HG02798 (cell line): ENCODE measurements around the gene ABR.
"Not testable (repeated sequence)": the region's sequence is repeated elsewhere in the genome, so short reads cannot be mapped to it uniquely, and the experiment has no call there.

Experiments
- ATAC-seq: cut with Tn5 transposase; IDR thresholded peaks from one replicate; pipeline ENCODE4 v1.9.1; 2021; ENCODE audit warnings: mild to moderate bottlenecking; ENCODE audit not compliant: unreplicated experiment, poor library complexity

Gene ABR

GRCh38 chr17:1107083-1107776 lies 72.6 kb downstream of the ABR start:
- ATAC-seq = no peak

- no peak for ATAC-seq
These were observed 75.6 kb downstream of the ABR start for GRCh38 chr17:1104222-1104621.

GRCh38 chr17:1100382-1100781 lies 79.4 kb downstream of the ABR start:
- ATAC-seq = no peak

- no peak for ATAC-seq
These were observed 80.5 kb downstream of the ABR start for GRCh38 chr17:1099242-1099641.

DNA sequence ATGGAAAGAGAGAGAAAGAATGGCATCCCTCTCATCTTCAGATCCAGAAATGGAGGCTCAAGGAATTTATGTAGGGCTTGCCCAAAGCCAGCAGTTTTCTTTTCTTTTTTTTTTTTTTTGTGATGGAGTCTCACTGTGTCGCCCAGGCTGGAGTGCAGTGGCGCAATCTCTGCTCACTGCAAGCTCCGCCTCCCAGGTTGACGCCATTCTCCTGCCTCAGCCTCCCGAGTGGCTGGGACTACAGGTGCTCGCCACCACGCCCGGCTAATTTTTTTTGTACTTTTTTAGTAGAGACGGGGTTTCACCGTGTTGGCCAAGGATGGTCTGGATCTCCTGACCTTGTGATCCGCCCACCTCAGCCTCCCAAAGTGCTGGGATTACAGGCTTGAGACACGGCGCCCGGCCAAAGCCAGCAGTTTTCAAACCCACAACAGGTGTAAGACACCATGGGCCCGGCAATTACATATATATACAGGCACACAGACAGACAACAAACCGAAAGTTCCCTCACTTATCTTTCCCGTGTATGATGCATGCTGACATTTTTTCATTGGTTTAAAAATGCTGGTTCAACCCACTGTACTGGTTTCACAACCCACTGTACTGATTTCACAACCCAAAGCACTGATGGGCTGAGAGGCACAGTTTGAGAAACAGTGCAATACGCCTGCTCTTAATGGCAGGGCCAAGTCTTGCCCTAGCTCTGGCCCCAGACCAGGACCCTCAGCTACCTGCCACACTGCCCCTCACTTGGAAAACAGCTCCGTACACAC lies 81.6 kb downstream of the ABR start:
- ATAC-seq = not testable (repeated sequence)

- no peak for ATAC-seq
These were observed 83.6 kb downstream of the ABR start for GRCh38 chr17:1096215-1096614.

DNA sequence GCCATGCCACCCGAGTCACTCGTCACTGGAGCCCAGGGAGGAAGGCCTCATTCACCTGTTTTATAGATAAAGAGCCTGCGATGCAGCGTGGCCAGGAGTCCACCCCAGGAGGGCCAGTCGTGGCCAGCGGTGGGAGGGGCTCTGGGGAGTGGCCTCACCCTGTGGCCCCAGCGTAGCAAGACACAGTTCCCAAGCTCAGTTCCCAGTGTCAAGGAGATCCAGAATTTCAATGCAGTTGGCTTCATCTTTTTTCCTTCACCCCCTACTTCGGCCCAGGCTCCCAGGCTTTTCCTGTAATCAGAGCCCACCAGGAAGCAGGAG lies 84.0 kb downstream of the ABR start:
- ATAC-seq = no peak

DNA sequence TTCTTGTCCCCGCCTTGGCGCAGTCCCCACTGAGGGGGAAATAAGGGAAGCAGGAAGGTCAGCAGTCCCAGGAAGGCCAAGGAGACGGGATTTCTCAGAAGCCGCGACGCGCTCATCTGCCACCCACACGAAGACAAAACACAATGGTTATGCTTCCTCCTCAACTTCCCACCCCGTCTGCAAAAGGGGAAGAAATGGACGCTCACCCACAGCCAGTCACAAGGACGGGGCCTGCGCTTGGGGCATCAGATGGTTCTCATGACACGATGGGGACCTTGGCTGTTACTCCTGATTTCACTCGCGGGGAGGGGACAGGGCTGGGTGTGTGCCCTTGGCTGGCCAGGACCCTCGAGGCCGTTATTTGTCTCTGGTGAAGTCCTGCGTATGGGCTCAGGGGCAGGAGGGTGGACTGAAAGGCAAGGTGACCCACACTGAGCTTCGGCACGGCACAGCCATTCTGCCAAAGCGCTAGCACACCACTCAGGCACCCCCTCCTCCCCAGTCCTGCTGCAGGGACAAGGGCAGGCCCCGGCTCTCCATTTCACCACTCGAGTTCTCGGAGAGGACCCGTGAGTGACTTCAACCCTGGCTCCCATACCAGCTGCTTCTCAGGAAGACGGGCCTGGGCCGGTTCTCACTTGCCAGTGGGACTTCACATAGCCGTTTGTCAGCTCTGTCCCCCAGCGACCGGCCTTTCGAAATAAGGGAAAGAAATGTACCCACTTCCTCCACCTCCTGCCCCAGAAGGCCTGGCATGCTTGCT lies 84.5 kb downstream of the ABR start:
- ATAC-seq = no peak

- no peak for ATAC-seq
These were observed 85.2 kb downstream of the ABR start for GRCh38 chr17:1094591-1094990.

DNA sequence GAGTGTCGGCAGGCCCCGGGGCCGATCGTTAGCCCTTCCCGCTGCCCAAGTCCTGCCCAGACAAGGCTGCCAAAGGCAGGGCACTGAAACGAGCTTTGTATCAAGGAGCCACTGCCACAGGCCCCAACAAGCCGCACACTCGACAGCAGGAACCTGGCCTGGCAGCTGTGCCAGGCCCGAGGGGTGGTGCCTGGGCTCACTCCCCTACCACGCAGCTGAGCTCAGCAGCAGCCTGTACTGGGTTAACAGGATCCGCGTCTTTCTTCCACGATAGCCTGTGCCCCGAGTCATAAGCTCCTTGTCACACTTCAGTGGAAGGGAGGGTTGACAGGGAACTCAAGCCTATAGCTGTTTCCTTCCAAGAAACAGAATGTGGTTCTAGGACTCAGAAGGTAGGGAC lies 87.9 kb downstream of the ABR start:
- no peak for ATAC-seq

DNA sequence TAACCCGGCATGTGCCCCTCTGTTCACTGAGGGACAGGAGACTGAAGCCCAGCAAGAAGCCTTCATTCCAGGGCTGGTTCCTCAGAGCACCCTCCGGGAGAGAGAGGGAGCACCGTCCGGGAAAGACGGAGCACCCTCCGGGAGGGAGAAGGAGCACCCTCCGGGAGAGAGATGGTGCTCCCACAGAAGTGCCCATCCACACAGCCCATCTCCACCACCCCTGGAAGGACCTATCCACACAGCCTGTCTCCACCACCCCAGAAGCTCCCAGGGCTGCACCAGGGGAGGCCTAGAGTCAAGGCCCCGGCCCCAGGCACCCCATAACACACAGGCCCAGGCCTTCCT lies 88.6 kb downstream of the ABR start:
- no peak for ATAC-seq

- ATAC-seq = no peak
These were observed 89.2 kb downstream of the ABR start for GRCh38 chr17:1090465-1091189.

- no peak for ATAC-seq
These were observed 89.9 kb downstream of the ABR start for GRCh38 chr17:1089915-1090314.

- ATAC-seq = no peak
These were observed 92.2 kb downstream of the ABR start for GRCh38 chr17:1087381-1088241.

DNA sequence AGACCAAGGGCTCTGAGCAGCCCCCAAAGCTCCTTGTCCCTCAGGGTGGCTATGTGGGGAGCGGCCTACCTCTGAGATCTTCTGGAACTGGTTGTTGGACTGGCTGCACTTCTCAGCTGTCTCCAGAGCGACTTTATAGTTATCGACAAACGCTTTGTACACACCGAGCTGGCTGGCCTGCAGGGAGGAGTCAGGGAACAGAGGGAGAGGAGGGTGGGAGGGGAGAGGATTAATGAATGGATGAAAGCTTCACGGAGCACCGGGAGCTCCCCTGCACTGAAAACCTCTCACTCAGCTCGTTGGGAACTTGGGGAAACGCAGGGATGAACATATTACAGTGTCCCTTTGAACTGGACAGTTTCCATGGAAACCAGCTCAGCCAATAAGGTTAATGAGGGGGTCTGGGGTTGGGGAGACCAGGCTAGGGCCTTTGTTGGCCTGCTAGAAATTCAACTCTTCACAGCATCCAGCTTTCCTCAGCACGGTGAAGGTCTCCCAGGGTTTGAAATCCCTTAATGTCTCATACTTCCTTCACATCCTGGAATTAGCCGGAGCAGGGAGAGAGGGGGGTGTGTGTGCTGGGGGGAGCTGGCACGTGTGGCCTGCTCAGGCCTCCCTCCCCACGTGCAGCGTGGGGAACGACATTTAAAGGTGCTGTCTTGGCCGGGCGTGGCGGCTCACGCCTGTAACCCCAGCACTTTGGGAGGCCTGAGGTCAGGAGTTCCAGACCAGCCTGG lies 96.2 kb downstream of the ABR start:
- no peak for ATAC-seq

GRCh38 chr17:1082579-1082978 lies 97.2 kb downstream of the ABR start:
- no peak for ATAC-seq

DNA sequence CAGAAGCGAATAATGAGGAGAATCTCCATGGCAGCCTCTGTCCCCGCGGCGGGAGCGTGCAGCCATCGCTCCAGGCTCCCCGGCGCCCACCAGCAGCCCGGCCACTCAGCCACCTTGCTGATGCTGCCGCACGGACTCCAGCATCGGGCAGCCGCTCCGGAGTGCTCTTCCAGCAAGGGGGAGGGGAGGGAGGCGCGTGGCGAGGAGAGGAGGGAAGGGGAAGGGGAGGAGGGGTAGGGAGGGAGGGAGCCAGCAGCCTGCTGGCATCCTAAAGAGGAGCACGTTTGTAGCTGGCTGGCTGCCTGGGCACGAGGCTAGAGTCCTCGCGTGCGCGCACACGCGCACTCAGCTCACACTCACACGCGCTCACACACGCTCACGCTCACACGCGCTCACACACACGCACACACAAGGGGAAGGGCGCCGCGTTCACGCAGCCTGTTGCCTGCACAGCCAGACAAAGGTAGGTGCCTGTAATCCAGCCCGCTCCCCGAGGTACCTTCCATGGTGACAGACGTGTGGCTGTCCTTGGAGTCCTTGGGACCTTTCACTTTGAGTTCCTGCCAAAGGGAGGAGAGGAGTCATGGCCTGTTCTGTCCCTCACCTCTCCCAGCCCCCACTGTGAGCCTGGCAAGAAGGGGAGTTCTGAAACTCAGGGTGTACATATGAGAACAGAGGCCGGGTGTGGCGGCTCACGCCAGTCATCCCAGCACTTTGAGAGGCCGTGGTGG lies 100.8 kb downstream of the ABR start:
- ATAC-seq = no peak

DNA sequence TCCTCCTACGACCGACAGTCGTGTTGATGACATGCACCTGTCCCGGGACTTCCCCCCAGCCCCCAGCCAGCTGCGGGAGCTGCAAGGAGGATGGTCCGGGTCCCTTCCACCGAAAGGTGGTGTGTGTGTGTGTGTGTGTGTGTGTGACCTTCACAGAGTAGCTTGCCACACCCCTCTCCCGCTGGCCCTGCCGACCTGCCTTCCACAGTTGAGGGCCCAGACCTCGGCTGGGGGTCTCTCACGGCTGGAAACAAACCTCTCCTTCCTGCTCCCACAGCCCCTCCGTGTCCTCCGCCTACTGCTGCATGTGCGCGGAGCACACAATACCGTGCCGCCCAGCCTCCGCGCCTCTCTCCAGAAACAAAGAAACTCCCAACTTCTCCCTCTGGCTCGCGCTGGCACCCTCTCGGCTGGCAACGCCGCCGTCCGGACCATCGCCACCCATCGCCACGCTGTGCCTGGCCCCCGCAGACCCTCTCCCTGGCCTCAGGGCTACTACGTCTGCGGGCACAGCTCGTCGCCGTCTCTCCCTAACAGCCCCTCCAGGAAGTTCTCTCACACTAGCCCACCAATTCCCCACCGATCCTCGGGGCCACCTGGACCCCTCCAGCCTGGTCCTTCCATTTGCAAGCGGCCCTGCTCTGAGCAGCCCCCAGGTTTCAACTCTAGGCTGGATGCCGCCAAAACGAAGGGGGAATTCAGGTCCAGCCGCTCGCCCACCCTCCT lies 101.6 kb downstream of the ABR start:
- no peak for ATAC-seq
